ENCODE measurements around the gene HLF.

HLF gene

GRCh38 chr17:55295411-55296170, 30.8 kb downstream of the HLF start:
- DNase-seq = peak; percentile 45

GRCh38 chr17:55296171-55296695, 31.5 kb downstream of the HLF start:
- no peak for DNase-seq

GRCh38 chr17:55296699-55297098, 31.9 kb downstream of the HLF start:
- DNase-seq = no peak

- DNase-seq = no peak
These were observed 33.5 kb downstream of the HLF start for GRCh38 chr17:55298111-55298730.

- DNase-seq = no peak
These were observed 34.5 kb downstream of the HLF start for GRCh38 chr17:55299162-55299838.

- DNase-seq = no peak
These were observed 35.1 kb downstream of the HLF start for GRCh38 chr17:55299890-55300289.

- no peak for DNase-seq
These were observed 35.9 kb downstream of the HLF start for GRCh38 chr17:55300479-55301290.

GRCh38 chr17:55301521-55302406, 37.0 kb downstream of the HLF start:
- DNase-seq = no peak

GRCh38 chr17:55302407-55302787, 37.6 kb downstream of the HLF start:
- no peak for DNase-seq

- DNase-seq = no peak
These were observed 38.3 kb downstream of the HLF start for GRCh38 chr17:55303008-55303493.

GRCh38 chr17:55303701-55304145, 39.0 kb downstream of the HLF start:
- DNase-seq = no peak

GRCh38 chr17:55304171-55304859, 39.6 kb downstream of the HLF start:
- DNase-seq = no peak

- DNase-seq = no peak
These were observed 40.7 kb downstream of the HLF start for GRCh38 chr17:55305321-55306087.

GRCh38 chr17:55307879-55308278, 43.1 kb downstream of the HLF start:
- DNase-seq = no peak

- DNase-seq = no peak
These were observed 44.0 kb downstream of the HLF start for GRCh38 chr17:55308613-55309391.

GRCh38 chr17:55311767-55312375, 47.1 kb downstream of the HLF start:
- no peak for DNase-seq

GRCh38 chr17:55312852-55313251, 48.1 kb downstream of the HLF start:
- no peak for DNase-seq

- DNase-seq = no peak
These were observed 49.5 kb downstream of the HLF start for GRCh38 chr17:55314061-55314783.

Measured in activated CD8-positive, alpha-beta memory T cell treated with anti-CD3 and anti-CD28 coated beads, Interleukin-2, amount 50 U/mL, for 4 hours (primary cell).